ENCODE measurements around the gene BAIAP3. TPM values are rescaled to one million over a fixed set of nuclear protein-coding genes. Genes with fewer than 3 reads are reported as not detected.
A peak's percentile ranks its signal among the peaks of the same experiment; 100 is the strongest.

BAIAP3 gene
- total and polyA plus RNA-seq, 2 experiments from 2014 or later: 5.2 to 13.0 TPM

DNA sequence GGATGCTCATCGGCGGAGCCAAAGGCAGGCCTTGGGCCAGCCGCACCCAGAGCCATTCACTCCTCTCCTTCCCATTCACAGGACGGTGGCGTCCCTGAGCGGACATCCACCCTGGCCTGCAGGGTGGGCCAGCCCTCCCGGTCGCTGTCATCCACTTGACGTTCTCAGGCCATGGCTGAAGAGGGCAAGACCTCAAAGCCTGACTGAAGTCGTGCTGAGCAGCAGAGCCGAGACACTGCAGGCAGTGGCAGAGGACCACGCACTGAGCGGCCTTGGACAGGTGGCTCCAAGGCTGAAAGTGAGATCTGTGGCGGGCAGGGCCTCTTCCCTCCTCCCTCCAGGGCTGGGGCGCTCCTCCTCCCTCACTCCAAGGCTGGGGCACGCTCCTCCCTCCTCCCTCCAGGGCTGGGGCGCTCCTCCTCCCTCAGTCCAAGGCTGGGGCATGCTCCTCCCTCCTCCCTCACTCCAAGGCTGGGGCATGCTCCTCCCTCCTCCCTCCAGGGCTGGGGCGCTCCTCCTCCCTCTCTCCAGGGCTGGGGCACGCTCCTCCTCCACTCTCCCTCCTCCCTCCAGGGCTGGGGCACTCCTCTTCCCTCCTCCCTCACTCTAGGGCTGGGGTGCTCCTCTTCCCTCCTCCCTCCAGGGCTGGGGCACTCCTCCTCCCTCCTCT, 42.4 kb downstream of the BAIAP3 start:
- no peak for ATAC-seq
- H3K79me2 ChIP-seq (replicated peaks; ENCODE audit: insufficient read depth): peaks cover 25% of the 10 kb centered on the region
- no peak overlapping the region for H3K27ac ChIP-seq (ENCODE audit: low read depth)
- peaks cover 16% of the 10 kb centered on the region for H3K4me1 Mint-ChIP-seq
- peaks cover 5% of the 10 kb centered on the region; the same call in 1 of the 3 replicates for H3K36me3 Mint-ChIP-seq (ENCODE audit: low read depth)
- H3F3A ChIP-seq (replicated peaks; ENCODE audit: low read depth): peaks cover 4% of the 10 kb centered on the region
- no peak overlapping the region for H3K27ac Mint-ChIP-seq
- H2AFZ ChIP-seq: no peak overlapping the region
- no peaks in the 10 kb centered on the region for H3K27me3 ChIP-seq (ENCODE audit: insufficient read depth)
- H3K4me1 ChIP-seq (ENCODE audit: insufficient read depth): peaks cover 16% of the 10 kb centered on the region
- H3K4me2 ChIP-seq: no peak overlapping the region
- no peaks in the 10 kb centered on the region for H3K9me3 Mint-ChIP-seq
- H3K36me3 ChIP-seq (ENCODE audit: insufficient read depth): no peaks in the 10 kb centered on the region
- H3K4me3 ChIP-seq: no peak overlapping the region
- peaks cover 14% of the 10 kb centered on the region for H3K27me3 Mint-ChIP-seq (ENCODE audit: insufficient read depth, low read depth, poor library complexity)
- H3K9me2 ChIP-seq (ENCODE audit: insufficient read depth): no peaks in the 10 kb centered on the region
- H4K20me1 ChIP-seq (replicated peaks; ENCODE audit: insufficient read depth): peaks cover 6% of the 10 kb centered on the region
- DNase-seq (ENCODE audit: low spot score): no peak
- TF ChIP-seq, protein P1, sequence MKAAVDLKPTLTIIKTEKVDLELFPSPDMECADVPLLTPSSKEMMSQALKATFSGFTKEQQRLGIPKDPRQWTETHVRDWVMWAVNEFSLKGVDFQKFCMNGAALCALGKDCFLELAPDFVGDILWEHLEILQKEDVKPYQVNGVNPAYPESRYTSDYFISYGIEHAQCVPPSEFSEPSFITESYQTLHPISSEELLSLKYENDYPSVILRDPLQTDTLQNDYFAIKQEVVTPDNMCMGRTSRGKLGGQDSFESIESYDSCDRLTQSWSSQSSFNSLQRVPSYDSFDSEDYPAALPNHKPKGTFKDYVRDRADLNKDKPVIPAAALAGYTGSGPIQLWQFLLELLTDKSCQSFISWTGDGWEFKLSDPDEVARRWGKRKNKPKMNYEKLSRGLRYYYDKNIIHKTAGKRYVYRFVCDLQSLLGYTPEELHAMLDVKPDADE (IDR thresholded peaks at IDR 0.05): no peak
- TF ChIP-seq, protein P2, sequence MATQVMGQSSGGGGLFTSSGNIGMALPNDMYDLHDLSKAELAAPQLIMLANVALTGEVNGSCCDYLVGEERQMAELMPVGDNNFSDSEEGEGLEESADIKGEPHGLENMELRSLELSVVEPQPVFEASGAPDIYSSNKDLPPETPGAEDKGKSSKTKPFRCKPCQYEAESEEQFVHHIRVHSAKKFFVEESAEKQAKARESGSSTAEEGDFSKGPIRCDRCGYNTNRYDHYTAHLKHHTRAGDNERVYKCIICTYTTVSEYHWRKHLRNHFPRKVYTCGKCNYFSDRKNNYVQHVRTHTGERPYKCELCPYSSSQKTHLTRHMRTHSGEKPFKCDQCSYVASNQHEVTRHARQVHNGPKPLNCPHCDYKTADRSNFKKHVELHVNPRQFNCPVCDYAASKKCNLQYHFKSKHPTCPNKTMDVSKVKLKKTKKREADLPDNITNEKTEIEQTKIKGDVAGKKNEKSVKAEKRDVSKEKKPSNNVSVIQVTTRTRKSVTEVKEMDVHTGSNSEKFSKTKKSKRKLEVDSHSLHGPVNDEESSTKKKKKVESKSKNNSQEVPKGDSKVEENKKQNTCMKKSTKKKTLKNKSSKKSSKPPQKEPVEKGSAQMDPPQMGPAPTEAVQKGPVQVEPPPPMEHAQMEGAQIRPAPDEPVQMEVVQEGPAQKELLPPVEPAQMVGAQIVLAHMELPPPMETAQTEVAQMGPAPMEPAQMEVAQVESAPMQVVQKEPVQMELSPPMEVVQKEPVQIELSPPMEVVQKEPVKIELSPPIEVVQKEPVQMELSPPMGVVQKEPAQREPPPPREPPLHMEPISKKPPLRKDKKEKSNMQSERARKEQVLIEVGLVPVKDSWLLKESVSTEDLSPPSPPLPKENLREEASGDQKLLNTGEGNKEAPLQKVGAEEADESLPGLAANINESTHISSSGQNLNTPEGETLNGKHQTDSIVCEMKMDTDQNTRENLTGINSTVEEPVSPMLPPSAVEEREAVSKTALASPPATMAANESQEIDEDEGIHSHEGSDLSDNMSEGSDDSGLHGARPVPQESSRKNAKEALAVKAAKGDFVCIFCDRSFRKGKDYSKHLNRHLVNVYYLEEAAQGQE (IDR thresholded peaks at IDR 0.05; ENCODE audit: unreplicated experiment): no peak
- no peak overlapping the region for H3K4me3 Mint-ChIP-seq

DNA sequence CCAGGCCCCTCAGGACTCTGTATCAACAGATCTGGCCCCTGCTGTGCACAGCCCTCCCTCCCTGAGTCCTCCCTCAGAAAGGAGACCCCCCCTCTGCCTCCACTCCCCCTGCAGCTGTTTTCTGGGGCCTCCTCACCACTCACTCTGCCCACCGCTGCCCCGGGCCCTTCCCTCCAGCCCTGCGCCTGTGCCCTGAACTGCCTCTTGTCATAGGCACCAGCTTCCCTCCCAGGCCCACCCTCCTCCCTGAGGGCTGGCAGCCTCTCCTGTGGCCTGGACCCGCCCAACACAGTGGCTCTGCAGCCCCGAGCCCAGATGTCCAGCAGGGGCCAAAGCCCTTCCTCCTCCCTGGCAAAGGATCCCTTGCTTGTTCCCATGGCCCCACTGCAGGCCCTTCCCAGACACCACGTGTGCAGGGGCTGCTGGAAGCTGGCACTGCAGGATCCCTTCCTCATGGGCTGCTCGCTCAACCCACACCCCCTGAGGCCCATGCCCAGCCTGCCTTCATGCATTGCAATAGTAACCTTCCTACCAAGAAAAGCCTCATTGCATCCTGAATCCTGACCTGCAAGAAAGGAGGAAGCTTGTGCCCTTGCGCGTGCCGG, 44.1 kb downstream of the BAIAP3 start:
- peak overlapping the region; percentile 86; the same call in 1 of the 2 replicates for H3K4me3 ChIP-seq
- no peak overlapping the region for H3K27ac ChIP-seq (ENCODE audit: low read depth)
- H3F3A ChIP-seq (replicated peaks; ENCODE audit: low read depth): peaks cover 4% of the 10 kb centered on the region
- H3K36me3 ChIP-seq (ENCODE audit: insufficient read depth): no peaks in the 10 kb centered on the region
- H4K20me1 ChIP-seq (replicated peaks; ENCODE audit: insufficient read depth): peaks cover 6% of the 10 kb centered on the region
- Mint-ChIP-seq H3K4me1 (peaks cover 16% of the 10 kb centered on the region), H3K27me3 (ENCODE audit: insufficient read depth, low read depth, poor library complexity) (peaks cover 10% of the 10 kb centered on the region), H3K27ac (0 out of 2 replicates have a peak overlapping the region, but pooled peaks have one; percentile 18), H3K36me3 (ENCODE audit: low read depth) (peaks cover 5% of the 10 kb centered on the region; the same call in 1 of the 3 replicates), H3K4me3 (peak overlapping the region; percentile 90), H3K9me3 (no peaks in the 10 kb centered on the region)
- no peaks in the 10 kb centered on the region for H3K27me3 ChIP-seq (ENCODE audit: insufficient read depth)
- H3K79me2 ChIP-seq (replicated peaks; ENCODE audit: insufficient read depth): peaks cover 25% of the 10 kb centered on the region
- peak overlapping the region; percentile 91 for H3K4me2 ChIP-seq
- H3K4me1 ChIP-seq (ENCODE audit: insufficient read depth): peaks cover 16% of the 10 kb centered on the region
- ATAC-seq (no peak), DNase-seq (ENCODE audit: low spot score) (no peak)
- no peak overlapping the region for H2AFZ ChIP-seq
- H3K9me2 ChIP-seq (ENCODE audit: insufficient read depth): no peaks in the 10 kb centered on the region
- TF ChIP-seq, protein P1 (IDR thresholded peaks at IDR 0.05): no peak
- TF ChIP-seq, protein P3, sequence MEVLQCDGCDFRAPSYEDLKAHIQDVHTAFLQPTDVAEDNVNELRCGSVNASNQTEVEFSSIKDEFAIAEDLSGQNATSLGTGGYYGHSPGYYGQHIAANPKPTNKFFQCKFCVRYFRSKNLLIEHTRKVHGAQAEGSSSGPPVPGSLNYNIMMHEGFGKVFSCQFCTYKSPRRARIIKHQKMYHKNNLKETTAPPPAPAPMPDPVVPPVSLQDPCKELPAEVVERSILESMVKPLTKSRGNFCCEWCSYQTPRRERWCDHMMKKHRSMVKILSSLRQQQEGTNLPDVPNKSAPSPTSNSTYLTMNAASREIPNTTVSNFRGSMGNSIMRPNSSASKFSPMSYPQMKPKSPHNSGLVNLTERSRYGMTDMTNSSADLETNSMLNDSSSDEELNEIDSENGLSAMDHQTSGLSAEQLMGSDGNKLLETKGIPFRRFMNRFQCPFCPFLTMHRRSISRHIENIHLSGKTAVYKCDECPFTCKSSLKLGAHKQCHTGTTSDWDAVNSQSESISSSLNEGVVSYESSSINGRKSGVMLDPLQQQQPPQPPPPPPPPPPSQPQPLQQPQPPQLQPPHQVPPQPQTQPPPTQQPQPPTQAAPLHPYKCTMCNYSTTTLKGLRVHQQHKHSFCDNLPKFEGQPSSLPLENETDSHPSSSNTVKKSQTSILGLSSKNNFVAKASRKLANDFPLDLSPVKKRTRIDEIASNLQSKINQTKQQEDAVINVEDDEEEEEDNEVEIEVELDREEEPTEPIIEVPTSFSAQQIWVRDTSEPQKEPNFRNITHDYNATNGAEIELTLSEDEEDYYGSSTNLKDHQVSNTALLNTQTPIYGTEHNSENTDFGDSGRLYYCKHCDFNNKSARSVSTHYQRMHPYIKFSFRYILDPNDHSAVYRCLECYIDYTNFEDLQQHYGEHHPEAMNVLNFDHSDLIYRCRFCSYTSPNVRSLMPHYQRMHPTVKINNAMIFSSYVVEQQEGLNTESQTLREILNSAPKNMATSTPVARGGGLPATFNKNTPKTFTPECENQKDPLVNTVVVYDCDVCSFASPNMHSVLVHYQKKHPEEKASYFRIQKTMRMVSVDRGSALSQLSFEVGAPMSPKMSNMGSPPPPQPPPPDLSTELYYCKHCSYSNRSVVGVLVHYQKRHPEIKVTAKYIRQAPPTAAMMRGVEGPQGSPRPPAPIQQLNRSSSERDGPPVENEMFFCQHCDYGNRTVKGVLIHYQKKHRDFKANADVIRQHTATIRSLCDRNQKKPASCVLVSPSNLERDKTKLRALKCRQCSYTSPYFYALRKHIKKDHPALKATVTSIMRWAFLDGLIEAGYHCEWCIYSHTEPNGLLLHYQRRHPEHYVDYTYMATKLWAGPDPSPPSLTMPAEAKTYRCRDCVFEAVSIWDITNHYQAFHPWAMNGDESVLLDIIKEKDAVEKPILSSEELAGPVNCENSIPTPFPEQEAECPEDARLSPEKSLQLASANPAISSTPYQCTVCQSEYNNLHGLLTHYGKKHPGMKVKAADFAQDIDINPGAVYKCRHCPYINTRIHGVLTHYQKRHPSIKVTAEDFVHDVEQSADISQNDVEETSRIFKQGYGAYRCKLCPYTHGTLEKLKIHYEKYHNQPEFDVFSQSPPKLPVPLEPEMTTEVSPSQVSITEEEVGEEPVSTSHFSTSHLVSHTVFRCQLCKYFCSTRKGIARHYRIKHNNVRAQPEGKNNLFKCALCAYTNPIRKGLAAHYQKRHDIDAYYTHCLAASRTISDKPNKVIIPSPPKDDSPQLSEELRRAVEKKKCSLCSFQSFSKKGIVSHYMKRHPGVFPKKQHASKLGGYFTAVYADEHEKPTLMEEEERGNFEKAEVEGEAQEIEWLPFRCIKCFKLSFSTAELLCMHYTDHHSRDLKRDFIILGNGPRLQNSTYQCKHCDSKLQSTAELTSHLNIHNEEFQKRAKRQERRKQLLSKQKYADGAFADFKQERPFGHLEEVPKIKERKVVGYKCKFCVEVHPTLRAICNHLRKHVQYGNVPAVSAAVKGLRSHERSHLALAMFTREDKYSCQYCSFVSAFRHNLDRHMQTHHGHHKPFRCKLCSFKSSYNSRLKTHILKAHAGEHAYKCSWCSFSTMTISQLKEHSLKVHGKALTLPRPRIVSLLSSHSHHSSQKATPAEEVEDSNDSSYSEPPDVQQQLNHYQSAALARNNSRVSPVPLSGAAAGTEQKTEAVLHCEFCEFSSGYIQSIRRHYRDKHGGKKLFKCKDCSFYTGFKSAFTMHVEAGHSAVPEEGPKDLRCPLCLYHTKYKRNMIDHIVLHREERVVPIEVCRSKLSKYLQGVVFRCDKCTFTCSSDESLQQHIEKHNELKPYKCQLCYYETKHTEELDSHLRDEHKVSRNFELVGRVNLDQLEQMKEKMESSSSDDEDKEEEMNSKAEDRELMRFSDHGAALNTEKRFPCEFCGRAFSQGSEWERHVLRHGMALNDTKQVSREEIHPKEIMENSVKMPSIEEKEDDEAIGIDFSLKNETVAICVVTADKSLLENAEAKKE (CRISPR knock-in tag; IDR thresholded peaks at IDR 0.05): no peak
- TF ChIP-seq EZH2 (IDR thresholded peaks at IDR 0.05; ENCODE audit: low read depth, unreplicated experiment) (no peak), ZNF331 (CRISPR knock-in tag; IDR thresholded peaks at IDR 0.05; ENCODE audit: low read depth) (no peak), STAT1 (IDR thresholded peaks at IDR 0.05; ENCODE audit: unreplicated experiment) (no peak), CREB1 (CRISPR knock-in tag; IDR thresholded peaks at IDR 0.05; ENCODE audit: low read depth) (no peak)

All from GM23338 (cell line).